Right cardiac atrium (tissue), 5 donors: ENCODE data around the gene NLRC5. TPM values are rescaled to one million over a fixed set of nuclear protein-coding genes. Genes with fewer than 3 reads are reported as not detected.

Experiments used
- ATAC-seq, 2 donors: fragments of 200-7000 bp; cut with Tn5 transposase; one replicate each; pipeline versions ENCODE4 v1.8.0 to v1.9.1; 2020; ENCODE audit warnings: moderate library complexity in 2 of 2, mild to moderate bottlenecking in 1 of 2
- DNase-seq, 3 donors: peaks; one replicate each; pipeline ENCODE4 v3.0.0-alpha.2; 2020
- H3K27ac ChIP-seq: one replicate; pipeline ENCODE4 v1.5.1; 2013; ENCODE audit warnings: mild to moderate bottlenecking, low read length, control low read depth, moderate library complexity
- H3K27me3 ChIP-seq: one replicate; pipeline ENCODE4 v1.6.1; 2013; ENCODE audit not compliant: control insufficient read depth, insufficient read depth
- H3K4me1 ChIP-seq: one replicate; pipeline ENCODE4 v1.6.1; 2013; ENCODE audit warnings: low read length; ENCODE audit not compliant: control insufficient read depth, insufficient read depth
- H3K4me3 ChIP-seq: one replicate; pipeline ENCODE4 v1.5.1; 2013; ENCODE audit warnings: low read length, control low read depth
- H3K9me3 ChIP-seq: one replicate; pipeline ENCODE4 v1.6.1; 2013; ENCODE audit warnings: low read length; ENCODE audit not compliant: control insufficient read depth
- WGBS: extraction: QIAGEN DNeasy Blood & Tissue Kit; methylation state at CpG from one replicate; pipeline ENCODE4 v1.1.7; 2013; 5-methylcytosine and 5-hydroxymethylcytosine counted together
- intact Hi-C, 4 donors: fragments of 100-400 bp; cut with DNase I; formaldehyde crosslinking; loops; one replicate each; pipeline versions ENCODE4 v1.11.0 to v1.14.0; 2022 to 2023
- long read RNA-seq, 4 donors: library from polyadenylated mRNA; unstranded; transcript quantifications; one replicate each; pipeline ENCODE4 v2.0.0, GENCODE V29; 2020 to 2021
- polyA plus RNA-seq: library from polyadenylated mRNA; stranded (reverse); fragments of 200-250 nt; gene quantifications from one replicate; pipeline ENCODE4 v1.2.3, GENCODE V29; 2013
- total RNA-seq, 4 donors: library from RNA; stranded (reverse); fragmentation: NEBNext Ultra II Directional; extraction: Animal tissue kit (Norgen Biotek cat#: 25700); gene quantifications; one replicate each; pipeline ENCODE4 v1.2.1, GENCODE V29; 2021
- donor health status: healthy with polysubstance abuse.
- donor health status: DM: no; HTN: yes; CAD: no.
- donor health status: DM: no; HTN: no; CAD: no.
- donor health status: DM: no; HTN: yes; CAD: no; lungs with severe emphysema.
- donor health status: DM: yes; HTN: yes; CAD: no.

Gene NLRC5
- total RNA-seq (10 to 100 TPM in 2 of 4 donors, 1 to 10 TPM in 2; 7.9 to 25.0 (median 13.1) TPM), polyA plus RNA-seq (8.2 TPM)
- long read RNA-seq, donor 1, partial matches to known transcripts = 2 of 5 reads
- long read RNA-seq, donor 1, other reads (novel, unspliced or antisense) = 3 of 5 reads
- long read RNA-seq, donor 2, partial matches to known transcripts = 1 of 1 reads
- long read RNA-seq, donor 2, other reads (novel, unspliced or antisense) = 0 of 1 reads
- long read RNA-seq, donor 3, partial matches to known transcripts = 6 of 12 reads
- long read RNA-seq, donor 3, other reads (novel, unspliced or antisense) = 5 of 12 reads
- long read RNA-seq, donor 4, partial matches to known transcripts = 3 of 8 reads
- long read RNA-seq, donor 4, other reads (novel, unspliced or antisense) = 4 of 8 reads

GRCh38 chr16:56988948-56989945, at the start of gene NLRC5:
NLRC5 (plus strand) TSS chr16:56989557; CDS start chr16:57020713, 31,156 bp downstream.
- Histone ChIP-seq H3K27ac (peak within 1 kb of the TSS; percentile 50), H3K4me3 (peak within 1 kb of the TSS; percentile 56), H3K4me1 (no peaks in the 10 kb centered on the region), H3K27me3 (no peaks in the 10 kb centered on the region), H3K9me3 (no peaks in the 10 kb centered on the region)
- intact Hi-C loops = no loop called here
- ATAC-seq (peak; percentile 91 to 96), DNase-seq (peak; percentile 89 to 95 (median 94))
- 4% methylated on average over 64 of the region's 64 CpGs for WGBS

GRCh38 chr16:56939801-56940200, 49.6 kb upstream of the NLRC5 start:
- Histone ChIP-seq H3K4me1 (no peaks in the 10 kb centered on the region), H3K27ac (no peak overlapping the region), H3K9me3 (no peaks in the 10 kb centered on the region), H3K27me3 (no peaks in the 10 kb centered on the region), H3K4me3 (no peak overlapping the region)
- DNase-seq = no peak
- ATAC-seq = no peak
- 80% methylated on average over 4 of the region's 4 CpGs for WGBS
- intact Hi-C loops = no loop called here

GRCh38 chr16:56941092-56941491, 48.3 kb upstream of the NLRC5 start:
- no peaks in the 10 kb centered on the region for H3K4me1 ChIP-seq
- no peak for ATAC-seq
- 73% methylated on average over 2 of the region's 2 CpGs for WGBS
- H3K4me3 ChIP-seq = no peak overlapping the region
- no peaks in the 10 kb centered on the region for H3K27me3 ChIP-seq
- no peaks in the 10 kb centered on the region for H3K9me3 ChIP-seq
- intact Hi-C loops = no loop called here
- H3K27ac ChIP-seq = no peak overlapping the region
- no peak for DNase-seq

- intact Hi-C loops = no loop called here
- no peaks in the 10 kb centered on the region for H3K9me3 ChIP-seq
- H3K27ac ChIP-seq = no peak overlapping the region
- H3K4me1 ChIP-seq = no peaks in the 10 kb centered on the region
- DNase-seq (no peak), ATAC-seq (no peak)
- no peak overlapping the region for H3K4me3 ChIP-seq
- WGBS = 84% methylated on average over 9 of the region's 9 CpGs
- no peaks in the 10 kb centered on the region for H3K27me3 ChIP-seq
Observed at GRCh38 chr16:56941856-56942331, 47.5 kb upstream of the NLRC5 start.

- intact Hi-C loops = no loop called here
- no peak for ATAC-seq
- H3K27ac ChIP-seq = no peak overlapping the region
- DNase-seq = no peak
- H3K4me1 ChIP-seq = no peaks in the 10 kb centered on the region
- 90% methylated on average over 6 of the region's 6 CpGs for WGBS
- H3K9me3 ChIP-seq = no peaks in the 10 kb centered on the region
- H3K27me3 ChIP-seq = no peaks in the 10 kb centered on the region
- H3K4me3 ChIP-seq = no peak overlapping the region
Observed at GRCh38 chr16:56943761-56944375, 45.5 kb upstream of the NLRC5 start.

GRCh38 chr16:56944954-56945839, 44.2 kb upstream of the NLRC5 start:
- 57% methylated on average over 2 of the region's 2 CpGs for WGBS
- DNase-seq = no peak
- H3K27ac ChIP-seq = no peak overlapping the region
- no peaks in the 10 kb centered on the region for H3K9me3 ChIP-seq
- no peak overlapping the region for H3K4me3 ChIP-seq
- H3K4me1 ChIP-seq = no peaks in the 10 kb centered on the region
- ATAC-seq = no peak
- intact Hi-C loops = no loop called here
- no peaks in the 10 kb centered on the region for H3K27me3 ChIP-seq

- no peaks in the 10 kb centered on the region for H3K4me1 ChIP-seq
- DNase-seq = no peak
- H3K27ac ChIP-seq = no peak overlapping the region
- no peaks in the 10 kb centered on the region for H3K27me3 ChIP-seq
- intact Hi-C loops = no loop called here
- ATAC-seq = no peak
- 70% methylated on average over 12 of the region's 12 CpGs for WGBS
- H3K4me3 ChIP-seq = no peak overlapping the region
- H3K9me3 ChIP-seq = no peaks in the 10 kb centered on the region
Observed at GRCh38 chr16:56945847-56946527, 43.4 kb upstream of the NLRC5 start.

- Histone ChIP-seq H3K4me3 (no peak overlapping the region), H3K4me1 (no peaks in the 10 kb centered on the region), H3K27me3 (no peaks in the 10 kb centered on the region), H3K27ac (no peak overlapping the region), H3K9me3 (no peaks in the 10 kb centered on the region)
- DNase-seq (peak in 1 of 3 donors; percentile 54), ATAC-seq (peak; percentile 15 to 22)
- 78% methylated on average over 10 of the region's 10 CpGs for WGBS
- intact Hi-C loops = no loop called here
Observed at GRCh38 chr16:56946767-56947603, 42.4 kb upstream of the NLRC5 start.

- WGBS = 84% methylated on average over 2 of the region's 2 CpGs
- Histone ChIP-seq H3K4me1 (no peaks in the 10 kb centered on the region), H3K9me3 (no peaks in the 10 kb centered on the region), H3K4me3 (no peak overlapping the region), H3K27ac (no peak overlapping the region), H3K27me3 (no peaks in the 10 kb centered on the region)
- intact Hi-C loops = no loop called here
- DNase-seq (no peak), ATAC-seq (no peak)
Observed at GRCh38 chr16:56947604-56947995, 41.8 kb upstream of the NLRC5 start.
